ENCODE measurements around the gene ZNF668. TPM values are rescaled to one million over a fixed set of nuclear protein-coding genes. Genes with fewer than 3 reads are reported as not detected.

ZNF668 gene
- total and polyA plus RNA-seq, 2 experiments from 2014 or later, result 8.1 to 13.0 TPM

DNA sequence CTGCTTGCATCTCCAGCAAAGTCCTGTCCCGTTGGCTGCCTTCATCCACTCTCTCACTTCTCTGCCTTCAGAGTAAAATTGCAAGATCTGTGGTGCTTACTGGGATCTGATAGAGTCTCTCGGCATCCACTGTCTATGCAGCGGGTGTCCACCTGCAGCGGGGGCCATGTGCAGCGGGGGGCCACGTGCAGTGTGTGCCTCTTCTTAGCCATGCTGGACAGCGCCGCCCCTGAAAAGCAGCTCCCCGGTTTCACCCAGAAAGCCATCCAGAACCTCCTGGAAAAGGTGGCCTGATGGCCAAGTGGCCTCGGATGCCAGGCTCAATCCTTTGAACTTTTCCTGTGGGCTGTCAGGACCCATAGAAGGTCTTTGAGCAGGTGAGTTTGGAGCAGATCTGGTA, 31.2 kb downstream of the ZNF668 start:
- Histone ChIP-seq H3K27ac (no peak overlapping the region), H3K27me3 (no peaks in the 10 kb centered on the region), H3K4me1 (ENCODE audit: insufficient read depth) (no peaks in the 10 kb centered on the region), H3K36me3 (replicated peaks; ENCODE audit: insufficient read depth, low read depth) (no peaks in the 10 kb centered on the region), H3K9me3 (ENCODE audit: low read depth) (no peaks in the 10 kb centered on the region), H2AFZ (no peak overlapping the region), H3K79me2 (no peaks in the 10 kb centered on the region), H3K9me2 (replicated peaks; ENCODE audit: insufficient read depth) (no peaks in the 10 kb centered on the region), H3K4me3 (no peak overlapping the region), H4K20me1 (ENCODE audit: insufficient read depth, poor library complexity, severe bottlenecking) (no peaks in the 10 kb centered on the region), H3K4me2 (no peak overlapping the region)
- TF ChIP-seq CTCF (IDR thresholded peaks at IDR 0.05; ENCODE audit: poor library complexity) (no peak), EZH2 (IDR thresholded peaks at IDR 0.05; ENCODE audit: borderline replicate concordance) (no peak), EZH2phosphoT487 (IDR thresholded peaks at IDR 0.05; ENCODE audit: low read depth, severe bottlenecking, unreplicated experiment) (no peak)
- DNase-seq (ENCODE audit: low spot score), result no peak
- 96% methylated on average over 10 of the region's 10 CpGs for WGBS (ENCODE audit: low lambda C conversion rate, missing lambda C conversion rate)

DNA sequence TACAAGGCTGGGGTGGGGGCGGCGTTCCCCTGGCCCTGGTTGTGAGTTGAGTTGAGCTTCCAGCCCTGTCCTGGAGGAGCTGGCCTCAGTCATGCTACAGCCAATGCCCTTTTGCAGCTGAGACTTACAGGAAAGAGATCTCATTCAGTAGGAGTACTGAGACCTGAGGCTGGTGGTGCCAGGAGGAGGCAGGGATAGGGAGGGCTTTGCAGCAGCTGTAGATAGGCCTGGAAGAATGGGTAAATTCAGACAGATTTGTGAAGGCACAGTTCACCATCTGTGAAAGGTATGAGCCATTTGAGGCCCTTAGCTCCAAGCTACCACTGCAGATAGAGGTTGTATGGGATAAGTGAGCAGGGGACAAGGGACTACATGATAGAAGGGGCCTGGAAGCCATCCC, 35.0 kb downstream of the ZNF668 start:
- H3K4me2 ChIP-seq, result no peak overlapping the region
- H3K27me3 ChIP-seq, result no peaks in the 10 kb centered on the region
- no peak for DNase-seq (ENCODE audit: low spot score)
- no peak overlapping the region for H3K27ac ChIP-seq
- H2AFZ ChIP-seq, result no peak overlapping the region
- peaks cover 13% of the 10 kb centered on the region for H3K79me2 ChIP-seq
- peaks cover 7% of the 10 kb centered on the region for H4K20me1 ChIP-seq (ENCODE audit: insufficient read depth, poor library complexity, severe bottlenecking)
- TF ChIP-seq EZH2 (IDR thresholded peaks at IDR 0.05; ENCODE audit: borderline replicate concordance), result no peak
- no peak for TF ChIP-seq EZH2phosphoT487 (IDR thresholded peaks at IDR 0.05; ENCODE audit: low read depth, severe bottlenecking, unreplicated experiment)
- TF ChIP-seq CTCF (IDR thresholded peaks at IDR 0.05; ENCODE audit: poor library complexity), result no peak
- no peaks in the 10 kb centered on the region for H3K4me1 ChIP-seq (ENCODE audit: insufficient read depth)
- WGBS (ENCODE audit: low lambda C conversion rate, missing lambda C conversion rate), result 92% methylated on average over 2 of the region's 2 CpGs
- H3K36me3 ChIP-seq (replicated peaks; ENCODE audit: insufficient read depth, low read depth), result no peaks in the 10 kb centered on the region
- no peak overlapping the region for H3K4me3 ChIP-seq
- H3K9me3 ChIP-seq (ENCODE audit: low read depth), result no peaks in the 10 kb centered on the region
- no peaks in the 10 kb centered on the region for H3K9me2 ChIP-seq (replicated peaks; ENCODE audit: insufficient read depth)

GRCh38 chr16:31036691-31037090, 37.3 kb downstream of the ZNF668 start:
- Histone ChIP-seq H3K4me3 (no peak overlapping the region), H3K4me1 (ENCODE audit: insufficient read depth) (no peaks in the 10 kb centered on the region), H3K27ac (no peak overlapping the region), H3K4me2 (no peak overlapping the region), H4K20me1 (ENCODE audit: insufficient read depth, poor library complexity, severe bottlenecking) (peaks cover 7% of the 10 kb centered on the region), H3K27me3 (no peaks in the 10 kb centered on the region), H3K79me2 (peaks cover 13% of the 10 kb centered on the region), H2AFZ (no peak overlapping the region), H3K9me2 (replicated peaks; ENCODE audit: insufficient read depth) (no peaks in the 10 kb centered on the region), H3K9me3 (ENCODE audit: low read depth) (no peaks in the 10 kb centered on the region), H3K36me3 (replicated peaks; ENCODE audit: insufficient read depth, low read depth) (no peaks in the 10 kb centered on the region)
- WGBS (ENCODE audit: low lambda C conversion rate, missing lambda C conversion rate), result 75% methylated on average over 2 of the region's 2 CpGs
- no peak for TF ChIP-seq EZH2phosphoT487 (IDR thresholded peaks at IDR 0.05; ENCODE audit: low read depth, severe bottlenecking, unreplicated experiment)
- no peak for TF ChIP-seq CTCF (IDR thresholded peaks at IDR 0.05; ENCODE audit: poor library complexity)
- TF ChIP-seq EZH2 (IDR thresholded peaks at IDR 0.05; ENCODE audit: borderline replicate concordance), result no peak
- no peak for DNase-seq (ENCODE audit: low spot score)
